HG03378 (cell line): ENCODE results near the gene HTRA2.

Experiments
- ATAC-seq: cut with Tn5 transposase; IDR thresholded peaks from one replicate; pipeline ENCODE4 v1.9.1; 2021; ENCODE audit warnings: mild to moderate bottlenecking, moderate library complexity; ENCODE audit not compliant: unreplicated experiment

Gene HTRA2

GRCh38 chr2:74499940-74500577 lies 29.7 kb upstream of the HTRA2 start:
- no peak for ATAC-seq

DNA sequence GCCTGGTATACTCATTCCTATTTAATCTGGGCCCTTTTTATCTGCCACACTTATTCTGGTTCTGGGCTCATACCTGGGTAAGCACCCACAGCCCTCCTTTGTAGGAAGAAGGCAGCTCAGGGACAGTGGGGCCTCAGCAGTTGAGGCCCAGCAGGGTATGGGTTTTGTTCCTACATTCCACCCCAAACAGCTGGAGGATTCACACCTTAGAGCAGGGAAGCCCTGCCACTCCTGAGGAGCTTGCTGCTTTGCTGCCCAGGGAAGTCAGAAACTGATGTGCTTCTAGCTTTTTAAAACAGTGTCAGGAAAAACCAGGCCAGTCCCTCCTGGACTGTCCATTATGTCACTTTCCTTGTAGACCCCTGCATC lies 29.2 kb upstream of the HTRA2 start:
- no peak for ATAC-seq

GRCh38 chr2:74501335-74502071 lies 28.2 kb upstream of the HTRA2 start:
- ATAC-seq = no peak

DNA sequence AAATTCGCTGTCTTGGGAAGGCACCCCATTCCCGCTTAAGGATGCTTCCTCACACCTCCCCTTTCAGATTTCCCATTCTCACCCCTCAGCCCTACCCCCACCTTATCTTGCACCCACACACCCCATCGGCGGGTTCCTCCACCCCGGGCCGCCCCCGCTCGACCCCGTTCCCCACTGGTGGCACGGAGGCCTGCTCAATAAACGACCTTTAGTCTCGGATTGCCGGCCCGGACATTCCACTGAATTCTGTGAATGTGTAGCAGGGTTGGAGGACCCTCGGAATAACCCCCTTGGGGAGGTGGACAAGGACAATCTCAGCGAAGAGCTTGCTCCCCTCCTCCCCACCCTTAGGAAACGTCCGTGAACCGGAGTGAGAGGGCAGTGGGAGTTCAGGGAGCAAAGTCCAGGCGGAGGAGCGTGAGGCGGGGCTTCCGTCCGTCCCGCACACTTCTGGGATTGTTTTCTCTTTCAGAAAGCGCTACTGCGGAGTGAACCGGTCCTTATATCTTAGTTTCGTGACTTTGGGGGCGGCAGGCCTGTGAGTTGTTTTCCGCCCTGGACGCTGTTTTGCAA lies 27.5 kb upstream of the HTRA2 start:
- ATAC-seq = no peak

DNA sequence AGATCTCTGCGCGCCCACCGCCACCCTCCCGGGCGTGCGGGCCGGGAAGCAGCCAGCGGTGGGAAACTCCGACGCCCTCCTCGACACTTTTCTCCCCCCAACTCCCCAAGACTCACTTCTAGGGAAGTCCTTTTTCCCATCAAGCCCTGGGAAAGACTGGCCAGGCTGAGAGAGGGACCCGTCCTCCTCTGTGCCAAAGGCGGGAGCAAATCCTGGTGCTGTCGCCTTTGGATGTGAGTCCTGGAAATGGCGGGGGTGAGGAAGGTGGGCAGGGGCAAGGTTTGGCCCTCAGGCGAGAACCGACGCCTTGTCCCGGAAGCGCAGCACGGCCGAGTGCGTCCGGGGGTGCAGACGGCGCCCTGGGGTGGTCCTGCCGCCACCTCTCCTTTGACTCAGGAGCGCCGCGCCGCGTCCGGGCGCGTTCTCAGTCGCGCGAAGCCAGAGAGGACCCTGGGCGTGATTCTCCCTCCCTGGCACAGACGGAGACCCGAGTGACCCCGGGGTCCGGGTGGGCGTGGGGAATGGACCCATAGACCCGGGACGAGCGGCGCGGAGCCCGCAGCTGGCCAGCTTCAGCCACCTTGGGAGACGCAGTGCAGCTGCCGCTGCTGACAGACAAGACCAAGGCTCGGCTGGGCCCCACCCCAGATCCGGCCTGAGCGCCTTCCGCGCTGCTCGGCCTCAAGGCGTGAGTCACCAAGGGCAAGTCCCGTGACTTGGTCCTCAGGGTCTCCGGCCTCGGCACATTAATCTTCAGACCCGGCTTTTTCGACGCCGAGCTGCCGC lies 26.8 kb upstream of the HTRA2 start:
- no peak for ATAC-seq

DNA sequence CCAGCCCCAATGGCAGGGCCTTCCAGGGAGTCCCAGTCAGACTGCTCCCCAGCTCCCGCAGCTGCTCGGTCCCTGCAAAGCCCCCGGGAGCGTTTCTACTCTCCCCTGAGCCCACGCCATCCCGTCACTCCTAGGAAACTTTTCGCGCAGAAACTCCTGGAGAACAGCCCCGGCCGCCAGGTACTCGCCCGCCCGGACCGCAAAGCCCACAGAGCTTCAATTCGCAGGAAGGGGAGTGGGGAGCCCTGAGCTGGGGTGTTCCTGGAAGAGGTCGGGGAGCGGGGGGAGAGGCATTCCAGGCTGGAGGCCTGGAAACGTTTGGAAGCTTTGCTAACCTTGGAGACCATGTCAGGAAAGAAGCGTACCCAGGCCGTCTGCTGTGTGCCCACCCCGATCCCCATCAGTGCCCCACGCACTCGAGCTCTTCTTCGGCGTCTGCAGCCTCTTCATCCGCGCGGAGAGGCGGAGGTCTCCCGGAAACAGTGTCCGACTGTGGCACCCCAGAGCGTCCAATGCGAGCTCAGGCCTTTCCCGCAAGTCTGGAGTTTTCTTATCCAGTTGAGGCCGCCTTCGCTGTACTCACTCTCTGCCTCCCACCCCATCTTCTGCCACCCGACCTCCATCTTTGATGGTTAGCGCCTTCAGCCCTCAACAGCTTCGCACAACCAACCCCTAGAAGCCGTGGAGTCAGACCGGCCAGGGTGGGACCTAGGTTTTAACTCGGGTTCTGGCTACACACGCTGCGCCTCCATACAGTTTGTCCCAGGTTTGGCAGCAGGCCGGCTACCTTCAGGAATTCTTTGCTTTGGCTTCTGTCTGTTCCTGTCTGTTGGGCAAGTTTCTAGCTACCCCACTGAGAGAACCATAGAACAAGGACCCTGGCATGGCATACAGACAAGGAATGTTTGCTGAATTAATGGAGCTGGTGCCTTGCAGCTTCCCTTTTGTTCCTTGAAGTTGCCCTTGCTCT lies 25.9 kb upstream of the HTRA2 start:
- no peak for ATAC-seq

DNA sequence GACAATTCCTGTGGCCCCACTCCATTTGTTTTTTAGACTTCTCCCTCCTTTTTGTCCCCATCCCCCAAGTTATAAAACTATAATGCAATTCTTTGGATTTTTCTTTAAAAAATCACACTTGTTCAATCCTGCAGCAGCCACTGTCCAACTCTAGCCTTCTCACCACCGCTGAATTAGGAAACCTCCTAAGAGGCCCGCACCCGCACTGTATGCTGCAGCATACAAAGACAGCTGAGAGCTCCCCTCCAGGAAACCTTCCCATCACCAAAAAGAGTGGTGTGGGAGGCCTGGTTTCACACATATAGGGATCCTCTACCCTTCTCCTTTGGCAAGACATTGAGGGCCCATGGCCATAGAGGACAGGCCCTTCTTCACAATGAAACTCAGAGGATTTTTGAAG lies 25.1 kb upstream of the HTRA2 start:
- no peak for ATAC-seq

GRCh38 chr2:74505448-74506246 lies 24.1 kb upstream of the HTRA2 start:
- ATAC-seq = no peak

DNA sequence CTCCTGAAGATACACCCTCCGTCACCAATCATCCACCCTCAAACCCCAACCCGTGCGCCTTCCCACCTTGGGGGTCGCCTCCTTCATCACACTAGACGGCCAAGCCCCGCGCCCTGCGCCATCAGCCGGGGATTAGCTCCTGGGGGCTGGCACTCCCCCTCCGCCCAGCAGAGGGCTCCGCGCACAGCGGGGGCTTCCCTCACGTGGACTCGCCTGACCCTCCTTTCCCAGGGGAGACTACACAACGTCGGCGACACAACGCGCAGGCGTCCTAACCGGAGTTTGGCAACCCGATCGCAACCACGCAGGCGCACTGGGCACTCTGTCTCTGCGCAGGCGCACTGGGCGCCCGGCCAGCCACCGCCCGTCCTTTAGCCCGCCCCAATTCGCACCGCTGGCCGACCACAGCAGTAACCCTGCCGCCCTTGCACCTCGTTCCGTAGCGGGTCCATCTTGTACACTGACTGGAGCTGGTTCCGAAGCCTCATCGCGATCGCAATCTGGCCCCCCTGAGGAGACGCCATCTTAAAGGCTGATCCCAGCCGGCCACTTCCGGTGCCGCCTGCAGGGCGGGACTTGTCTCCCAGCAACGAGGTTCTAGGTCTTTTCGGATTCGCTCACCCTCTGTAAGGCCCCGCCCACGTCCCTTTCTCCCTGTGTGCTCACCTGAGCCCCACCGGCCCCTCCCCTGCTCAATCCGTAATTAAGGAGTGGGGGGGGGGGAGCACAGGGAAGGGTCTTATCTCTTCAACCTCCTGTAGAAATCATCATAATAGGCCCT lies 22.4 kb upstream of the HTRA2 start, which contains the start of gene PCGF1:
TSS of gene PCGF1 (minus strand) at position 551 of the 781 bp plus-strand sequence. CDS start at position 524, 27 bp downstream.
- peak; percentile 88 for ATAC-seq

DNA sequence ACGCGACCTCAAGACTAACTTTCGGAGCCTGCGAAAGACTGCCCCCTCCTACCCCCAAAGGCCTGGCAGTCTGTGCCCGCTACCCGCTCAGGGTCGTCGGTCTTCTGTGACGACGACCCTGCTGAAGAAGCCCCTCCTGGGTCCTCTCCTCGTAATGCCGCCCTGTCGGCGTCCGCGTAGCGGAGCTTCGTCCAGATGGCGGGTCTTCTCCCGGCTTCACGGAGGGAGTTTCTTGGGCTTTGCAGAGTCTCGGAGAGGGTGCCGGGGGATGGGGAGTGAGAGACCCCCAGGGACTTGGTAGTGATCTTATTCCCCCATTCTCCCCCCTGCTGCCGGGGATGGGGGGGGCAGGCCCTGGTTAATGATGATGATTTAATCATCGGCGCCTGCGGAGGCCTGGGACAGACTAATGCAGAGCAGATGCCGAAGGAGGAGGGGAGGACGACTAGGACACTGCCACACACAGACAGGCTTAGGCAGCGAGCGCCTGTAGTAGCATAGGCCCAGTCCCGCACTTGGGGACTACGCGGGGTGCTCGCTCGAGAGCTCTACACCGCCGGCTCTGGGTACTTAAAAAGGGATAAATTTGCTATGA lies 21.7 kb upstream of the HTRA2 start:
- ATAC-seq = peak; percentile 1

DNA sequence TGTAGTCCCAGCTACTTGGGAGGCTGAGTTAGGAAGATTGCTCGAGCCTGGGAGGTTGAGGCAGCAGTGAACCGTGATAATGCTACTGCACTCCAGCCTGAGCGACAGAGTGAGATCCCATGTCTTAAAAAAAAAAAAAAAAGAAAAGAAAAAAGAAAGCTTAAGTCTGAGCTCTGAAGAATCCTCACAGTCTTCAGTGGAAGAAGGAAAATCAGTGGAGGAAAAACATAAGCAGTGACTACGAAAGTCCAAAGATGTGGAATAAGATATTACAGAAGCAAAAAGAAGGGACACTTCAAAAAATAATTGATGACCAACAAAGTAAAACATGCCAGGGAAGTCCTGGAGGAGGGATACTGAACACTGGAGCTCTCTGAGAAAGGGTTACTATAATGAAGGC lies 19.5 kb upstream of the HTRA2 start:
- ATAC-seq = no peak

DNA sequence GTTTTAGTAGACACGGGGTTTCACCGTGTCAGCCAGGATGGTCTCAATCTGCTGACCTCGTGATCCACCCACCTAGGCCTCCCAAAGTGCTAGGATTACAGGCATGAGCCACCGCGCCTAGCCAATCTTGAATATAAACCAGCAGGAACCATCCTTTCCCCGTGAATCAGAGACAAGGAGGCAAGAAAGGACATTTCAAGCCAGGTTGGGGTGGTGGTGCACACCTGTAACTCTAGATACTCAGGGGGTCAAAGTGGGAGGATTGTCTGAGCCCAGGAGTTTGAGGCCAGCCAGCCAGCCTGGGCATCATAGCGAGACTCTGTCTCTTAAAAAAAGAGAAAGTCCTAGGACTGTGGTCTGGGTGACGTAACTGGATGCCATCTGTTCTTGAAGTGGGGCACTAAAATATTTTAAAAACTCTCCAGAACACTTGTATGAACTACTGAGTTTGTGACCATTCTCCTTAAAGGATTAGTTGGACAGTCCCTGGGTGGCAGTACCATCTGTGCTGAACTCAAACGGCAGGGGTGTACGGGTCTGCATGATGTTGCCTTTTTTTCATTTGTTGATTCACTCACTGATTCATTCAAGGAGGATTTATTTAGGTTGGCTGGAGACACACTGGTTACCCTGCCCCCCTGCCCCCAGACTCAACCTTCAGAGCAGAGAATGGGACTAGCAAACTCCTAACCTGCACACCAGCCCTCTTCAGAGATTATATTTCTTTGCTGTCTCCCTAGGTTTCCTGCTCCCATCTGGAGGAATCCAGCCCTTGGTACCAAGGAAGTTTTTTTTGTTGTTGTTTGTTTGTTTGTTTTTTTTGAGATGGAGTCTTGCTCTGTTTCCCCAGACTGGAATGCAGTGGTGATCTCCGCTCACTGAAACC lies 18.4 kb upstream of the HTRA2 start:
- ATAC-seq = no peak

- ATAC-seq = no peak
Observed at GRCh38 chr2:74512744-74513604, 16.8 kb upstream of the HTRA2 start.

DNA sequence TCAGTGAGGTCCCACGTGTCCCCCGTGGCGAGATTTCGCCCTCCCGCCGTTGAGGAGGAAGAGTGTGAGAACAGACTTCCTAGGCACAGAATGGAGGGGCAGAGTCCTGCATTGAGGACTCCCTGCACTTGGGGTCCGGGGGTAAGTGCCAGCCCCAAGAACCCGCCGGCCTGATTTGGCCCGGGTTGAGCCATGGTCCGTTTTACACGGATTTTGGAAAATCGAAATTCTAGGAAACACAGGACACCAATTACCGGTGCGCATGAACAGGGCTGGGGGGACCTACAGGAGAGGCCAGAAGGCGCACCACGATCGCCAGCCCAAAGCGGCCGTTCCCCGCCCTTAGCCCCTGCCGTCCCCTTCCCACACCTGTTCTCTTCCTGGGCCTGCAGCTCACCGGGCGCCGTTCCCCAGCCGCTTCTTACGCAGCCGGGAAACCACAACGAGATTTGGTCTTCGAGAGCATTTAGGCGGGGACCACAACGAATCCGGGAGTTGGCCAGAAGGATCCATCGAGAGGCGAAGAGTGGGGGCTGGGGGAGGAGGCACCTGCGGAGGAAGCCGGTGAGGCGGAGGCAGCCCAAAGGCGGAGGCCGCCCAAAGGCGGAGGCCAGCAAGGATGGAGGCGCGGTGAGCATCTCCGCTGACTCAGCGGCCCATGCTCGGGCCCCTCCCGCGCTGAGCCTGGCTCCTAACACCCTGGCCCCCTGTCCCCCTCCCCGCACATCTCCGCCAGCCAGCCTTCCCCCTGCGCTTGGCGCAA lies 15.9 kb upstream of the HTRA2 start:
- ATAC-seq = no peak

GRCh38 chr2:74514368-74515270 lies 15.1 kb upstream of the HTRA2 start, which contains the start of gene TLX2:
TLX2 (plus strand) TSS chr2:74514450; CDS start chr2:74514807, 357 bp downstream.
- ATAC-seq = no peak
